ENCODE results near the gene ZFYVE27.

ZFYVE27 gene

GRCh38 chr10:97784200-97784810 lies 47.4 kb downstream of the ZFYVE27 start:
- H3K9me3 ChIP-seq (ENCODE audit: insufficient read depth, low read length, severe bottlenecking), result no peaks in the 10 kb centered on the region
- H3K4me1 ChIP-seq (ENCODE audit: insufficient read depth, low read length), result peaks cover 8% of the 10 kb centered on the region
- H3K36me3 ChIP-seq (ENCODE audit: insufficient read depth, low read length), result no peaks in the 10 kb centered on the region
- DNase-seq (no peak), ATAC-seq (ENCODE audit: insufficient read depth, low read depth) (no peak)
- H4K20me1 ChIP-seq (ENCODE audit: insufficient read depth, low read length), result no peaks in the 10 kb centered on the region
- no peak overlapping the region for H3K4me2 ChIP-seq (ENCODE audit: insufficient read depth, low read length)
- H2AFZ ChIP-seq (ENCODE audit: low read depth, low read length), result no peak overlapping the region
- no peak overlapping the region for H3K9ac ChIP-seq (ENCODE audit: low read depth, low read length)
- H3K27me3 ChIP-seq (ENCODE audit: insufficient read depth, low read length, poor library complexity), result no peaks in the 10 kb centered on the region
- no peak overlapping the region for H3K4me3 ChIP-seq (ENCODE audit: low read depth in 1 of 2, low read length in 2 of 2)
- no peaks in the 10 kb centered on the region for H3K79me2 ChIP-seq (ENCODE audit: insufficient read depth, low read length)
- no peak for TF ChIP-seq EZH2 (IDR thresholded peaks at IDR 0.05; ENCODE audit: borderline replicate concordance, low read depth, low read length, severe bottlenecking)
- no peak for TF ChIP-seq CTCF (IDR thresholded peaks at IDR 0.05; ENCODE audit: borderline replicate concordance, extremely low read depth, low read length, poor library complexity, severe bottlenecking)
- no peak overlapping the region for H3K27ac ChIP-seq (ENCODE audit: low read length)

- H3K79me2 ChIP-seq (ENCODE audit: insufficient read depth, low read length), result no peaks in the 10 kb centered on the region
- H3K4me3 ChIP-seq (ENCODE audit: low read depth in 1 of 2, low read length in 2 of 2), result no peak overlapping the region
- H3K36me3 ChIP-seq (ENCODE audit: insufficient read depth, low read length), result no peaks in the 10 kb centered on the region
- no peak overlapping the region for H3K4me2 ChIP-seq (ENCODE audit: insufficient read depth, low read length)
- no peak overlapping the region for H3K27ac ChIP-seq (ENCODE audit: low read length)
- ATAC-seq (ENCODE audit: insufficient read depth, low read depth) (no peak), DNase-seq (no peak)
- peaks cover 8% of the 10 kb centered on the region for H3K4me1 ChIP-seq (ENCODE audit: insufficient read depth, low read length)
- no peak overlapping the region for H2AFZ ChIP-seq (ENCODE audit: low read depth, low read length)
- no peaks in the 10 kb centered on the region for H3K27me3 ChIP-seq (ENCODE audit: insufficient read depth, low read length, poor library complexity)
- TF ChIP-seq CTCF (IDR thresholded peaks at IDR 0.05; ENCODE audit: borderline replicate concordance, extremely low read depth, low read length, poor library complexity, severe bottlenecking), result no peak
- TF ChIP-seq EZH2 (IDR thresholded peaks at IDR 0.05; ENCODE audit: borderline replicate concordance, low read depth, low read length, severe bottlenecking), result no peak
- H3K9me3 ChIP-seq (ENCODE audit: insufficient read depth, low read length, severe bottlenecking), result no peaks in the 10 kb centered on the region
- no peak overlapping the region for H3K9ac ChIP-seq (ENCODE audit: low read depth, low read length)
- H4K20me1 ChIP-seq (ENCODE audit: insufficient read depth, low read length), result 0 out of 2 replicates have a peak, but pooled peaks cover 3% of the 10 kb centered on the region
Measured at GRCh38 chr10:97785231-97785630, 48.3 kb downstream of the ZFYVE27 start.

- H3K9ac ChIP-seq (ENCODE audit: low read depth, low read length), result no peak overlapping the region
- H3K9me3 ChIP-seq (ENCODE audit: insufficient read depth, low read length, severe bottlenecking), result no peaks in the 10 kb centered on the region
- H3K4me3 ChIP-seq (ENCODE audit: low read depth in 1 of 2, low read length in 2 of 2), result no peak overlapping the region
- 0 out of 2 replicates have a peak, but pooled peaks cover 3% of the 10 kb centered on the region for H4K20me1 ChIP-seq (ENCODE audit: insufficient read depth, low read length)
- no peak overlapping the region for H3K27ac ChIP-seq (ENCODE audit: low read length)
- H3K4me2 ChIP-seq (ENCODE audit: insufficient read depth, low read length), result no peak overlapping the region
- no peaks in the 10 kb centered on the region for H3K27me3 ChIP-seq (ENCODE audit: insufficient read depth, low read length, poor library complexity)
- H3K4me1 ChIP-seq (ENCODE audit: insufficient read depth, low read length), result peaks cover 8% of the 10 kb centered on the region
- DNase-seq, result no peak
- H3K36me3 ChIP-seq (ENCODE audit: insufficient read depth, low read length), result no peaks in the 10 kb centered on the region
- TF ChIP-seq EZH2 (IDR thresholded peaks at IDR 0.05; ENCODE audit: borderline replicate concordance, low read depth, low read length, severe bottlenecking) (no peak), CTCF (IDR thresholded peaks at IDR 0.05; ENCODE audit: borderline replicate concordance, extremely low read depth, low read length, poor library complexity, severe bottlenecking) (no peak)
- H3K79me2 ChIP-seq (ENCODE audit: insufficient read depth, low read length), result no peaks in the 10 kb centered on the region
- no peak overlapping the region for H2AFZ ChIP-seq (ENCODE audit: low read depth, low read length)
- no peak for ATAC-seq (ENCODE audit: insufficient read depth, low read depth)
Measured at GRCh38 chr10:97785731-97786130, 48.8 kb downstream of the ZFYVE27 start.
